ENCODE measurements around the gene GGT7.

The GGT7 gene

GRCh38 chr20:34848597-34848996 lies 24.1 kb downstream of the GGT7 start:
- Histone ChIP-seq H3K4me1 (ENCODE audit: low read depth, poor library complexity, severe bottlenecking) (no peaks in the 10 kb centered on the region), H3K4me2 (no peak overlapping the region), H3K27ac (no peak overlapping the region), H3K9ac (no peak overlapping the region), H3K4me3 (IDR thresholded peaks at IDR 0.05; ENCODE audit: insufficient read depth, low read depth, low read length) (no peak overlapping the region), H3K36me3 (ENCODE audit: insufficient read depth) (no peaks in the 10 kb centered on the region), H4K20me1 (ENCODE audit: insufficient read depth) (no peaks in the 10 kb centered on the region), H3K27me3 (ENCODE audit: insufficient read depth, low read depth) (no peaks in the 10 kb centered on the region), H3K79me2 (ENCODE audit: insufficient read depth, low read depth) (no peaks in the 10 kb centered on the region), H2AFZ (ENCODE audit: low read depth) (no peak overlapping the region)
- TF ChIP-seq, protein P1, sequence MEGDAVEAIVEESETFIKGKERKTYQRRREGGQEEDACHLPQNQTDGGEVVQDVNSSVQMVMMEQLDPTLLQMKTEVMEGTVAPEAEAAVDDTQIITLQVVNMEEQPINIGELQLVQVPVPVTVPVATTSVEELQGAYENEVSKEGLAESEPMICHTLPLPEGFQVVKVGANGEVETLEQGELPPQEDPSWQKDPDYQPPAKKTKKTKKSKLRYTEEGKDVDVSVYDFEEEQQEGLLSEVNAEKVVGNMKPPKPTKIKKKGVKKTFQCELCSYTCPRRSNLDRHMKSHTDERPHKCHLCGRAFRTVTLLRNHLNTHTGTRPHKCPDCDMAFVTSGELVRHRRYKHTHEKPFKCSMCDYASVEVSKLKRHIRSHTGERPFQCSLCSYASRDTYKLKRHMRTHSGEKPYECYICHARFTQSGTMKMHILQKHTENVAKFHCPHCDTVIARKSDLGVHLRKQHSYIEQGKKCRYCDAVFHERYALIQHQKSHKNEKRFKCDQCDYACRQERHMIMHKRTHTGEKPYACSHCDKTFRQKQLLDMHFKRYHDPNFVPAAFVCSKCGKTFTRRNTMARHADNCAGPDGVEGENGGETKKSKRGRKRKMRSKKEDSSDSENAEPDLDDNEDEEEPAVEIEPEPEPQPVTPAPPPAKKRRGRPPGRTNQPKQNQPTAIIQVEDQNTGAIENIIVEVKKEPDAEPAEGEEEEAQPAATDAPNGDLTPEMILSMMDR (conservative IDR thresholded peaks at IDR 0.05; ENCODE audit: low read depth, low read length) = no peak

GRCh38 chr20:34843421-34843820 lies 29.2 kb downstream of the GGT7 start:
- no peak overlapping the region for H3K9ac ChIP-seq
- H3K4me2 ChIP-seq = no peak overlapping the region
- H3K4me3 ChIP-seq (IDR thresholded peaks at IDR 0.05; ENCODE audit: insufficient read depth, low read depth, low read length) = no peak overlapping the region
- no peaks in the 10 kb centered on the region for H3K4me1 ChIP-seq (ENCODE audit: low read depth, poor library complexity, severe bottlenecking)
- H2AFZ ChIP-seq (ENCODE audit: low read depth) = no peak overlapping the region
- no peaks in the 10 kb centered on the region for H3K79me2 ChIP-seq (ENCODE audit: insufficient read depth, low read depth)
- no peaks in the 10 kb centered on the region for H4K20me1 ChIP-seq (ENCODE audit: insufficient read depth)
- no peaks in the 10 kb centered on the region for H3K27me3 ChIP-seq (ENCODE audit: insufficient read depth, low read depth)
- TF ChIP-seq, protein P1 (conservative IDR thresholded peaks at IDR 0.05; ENCODE audit: low read depth, low read length) = no peak
- no peaks in the 10 kb centered on the region for H3K36me3 ChIP-seq (ENCODE audit: insufficient read depth)
- H3K27ac ChIP-seq = no peak overlapping the region

DNA sequence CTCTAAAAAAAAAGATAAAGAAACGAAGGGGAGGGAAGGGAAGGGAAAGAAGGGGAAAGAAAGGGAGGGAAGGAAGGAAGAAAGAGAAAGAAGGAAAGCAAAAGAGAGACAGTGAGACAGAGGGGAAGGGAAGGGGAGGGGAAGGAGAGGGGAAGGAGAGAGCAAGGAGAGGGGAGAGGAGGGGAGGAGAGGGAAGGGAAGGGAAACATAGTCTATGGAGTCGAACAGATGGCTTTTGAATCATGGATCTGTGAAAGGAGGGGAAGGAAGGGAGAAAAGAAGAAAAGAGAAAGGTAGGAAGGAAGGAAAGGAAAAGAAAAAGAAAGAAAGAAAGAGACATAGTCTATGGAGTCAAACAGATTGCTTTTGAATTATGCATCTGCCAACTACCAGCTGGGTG lies 30.5 kb downstream of the GGT7 start:
- TF ChIP-seq, protein P1 (conservative IDR thresholded peaks at IDR 0.05; ENCODE audit: low read depth, low read length) = no peak
- H3K79me2 ChIP-seq (ENCODE audit: insufficient read depth, low read depth) = no peaks in the 10 kb centered on the region
- H3K4me1 ChIP-seq (ENCODE audit: low read depth, poor library complexity, severe bottlenecking) = no peaks in the 10 kb centered on the region
- no peak overlapping the region for H2AFZ ChIP-seq (ENCODE audit: low read depth)
- no peak overlapping the region for H3K4me3 ChIP-seq (IDR thresholded peaks at IDR 0.05; ENCODE audit: insufficient read depth, low read depth, low read length)
- no peaks in the 10 kb centered on the region for H3K27me3 ChIP-seq (ENCODE audit: insufficient read depth, low read depth)
- no peak overlapping the region for H3K4me2 ChIP-seq
- H3K36me3 ChIP-seq (ENCODE audit: insufficient read depth) = no peaks in the 10 kb centered on the region
- H4K20me1 ChIP-seq (ENCODE audit: insufficient read depth) = no peaks in the 10 kb centered on the region
- H3K9ac ChIP-seq = no peak overlapping the region
- no peak overlapping the region for H3K27ac ChIP-seq

DNA sequence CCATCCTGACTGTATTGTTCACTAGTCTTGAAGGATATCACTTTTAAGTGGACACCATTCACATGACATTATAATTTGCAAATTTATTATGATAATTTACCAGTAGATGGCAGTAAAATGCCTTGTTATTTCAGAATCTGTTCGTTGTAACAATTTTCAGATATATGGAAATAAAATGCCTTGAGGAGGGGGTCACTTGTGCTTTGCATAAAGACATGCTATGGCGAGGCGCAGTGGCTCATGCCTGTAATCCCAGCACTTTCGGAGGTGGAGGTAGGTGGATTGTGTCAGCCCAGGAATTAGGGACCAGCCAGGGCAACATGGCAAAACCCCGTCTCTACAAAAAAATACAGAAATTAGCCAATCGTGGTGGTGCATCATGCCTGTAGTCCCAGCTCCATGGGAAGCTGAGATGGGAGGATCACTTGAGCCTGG lies 38.2 kb downstream of the GGT7 start:
- Histone ChIP-seq H3K9ac (no peak overlapping the region), H3K36me3 (ENCODE audit: insufficient read depth) (no peaks in the 10 kb centered on the region), H4K20me1 (ENCODE audit: insufficient read depth) (no peaks in the 10 kb centered on the region), H3K27me3 (ENCODE audit: insufficient read depth, low read depth) (peaks cover 5% of the 10 kb centered on the region; the same call in 1 of the 2 replicates), H2AFZ (ENCODE audit: low read depth) (peak overlapping the region; percentile 28; the same call in 1 of the 2 replicates), H3K4me3 (IDR thresholded peaks at IDR 0.05; ENCODE audit: insufficient read depth, low read depth, low read length) (no peak overlapping the region), H3K79me2 (ENCODE audit: insufficient read depth, low read depth) (no peaks in the 10 kb centered on the region), H3K4me1 (ENCODE audit: low read depth, poor library complexity, severe bottlenecking) (peaks cover 3% of the 10 kb centered on the region), H3K27ac (no peak overlapping the region), H3K4me2 (peak overlapping the region; percentile 27; the same call in 1 of the 2 replicates)
- TF ChIP-seq, protein P1 (conservative IDR thresholded peaks at IDR 0.05; ENCODE audit: low read depth, low read length) = peak; percentile 82
